Coronary artery (tissue), 2 donors: Measurements from ENCODE around the gene CAPS.

ENCODE experiments used
- DNase-seq: peaks from one replicate; pipeline ENCODE4 v3.0.0-alpha.2; 2017; ENCODE audit warnings: low spot score
- H3K27ac ChIP-seq, 2 donors: fragments of 200-600 bp; sonication (generic); one replicate each; pipeline ENCODE4 v1.5.1; 2016 to 2019
- H3K4me3 ChIP-seq: fragments of 200-600 bp; sonication (generic); 2 replicates; pipeline ENCODE4 v1.5.1; 2016; ENCODE audit warnings: mild to moderate bottlenecking, moderate library complexity
- CTCF ChIP-seq: fragments of 200-600 bp; sonication (generic); IDR thresholded peaks from one replicate; pipeline ENCODE4 v1.5.1; 2019; ENCODE audit warnings: antibody characterized with exemption

Gene CAPS

GRCh38 chr19:5937550-5937949, 23.5 kb downstream of the CAPS start:
- no peak overlapping the region for H3K4me3 ChIP-seq
- DNase-seq = no peak
- H3K27ac ChIP-seq = no peak overlapping the region
- TF ChIP-seq CTCF = no peak

- no peak for DNase-seq
- no peak overlapping the region for H3K4me3 ChIP-seq
- no peak for TF ChIP-seq CTCF
- H3K27ac ChIP-seq = no peak overlapping the region
Measured at GRCh38 chr19:5940260-5941208, 26.5 kb downstream of the CAPS start.

- Histone ChIP-seq H3K4me3 (no peak overlapping the region), H3K27ac (no peak overlapping the region)
- TF ChIP-seq CTCF = no peak
- DNase-seq = no peak
Measured at GRCh38 chr19:5941673-5942072, 27.6 kb downstream of the CAPS start.

GRCh38 chr19:5943045-5943444, 29.0 kb downstream of the CAPS start:
- no peak for TF ChIP-seq CTCF
- DNase-seq = no peak
- H3K4me3 ChIP-seq = no peak overlapping the region
- H3K27ac ChIP-seq = no peak overlapping the region

- no peak for TF ChIP-seq CTCF
- H3K27ac ChIP-seq = peak overlapping the region in 1 of 2 donors; percentile 8
- no peak for DNase-seq
- H3K4me3 ChIP-seq = no peak overlapping the region
Measured at GRCh38 chr19:5943623-5944022, 29.6 kb downstream of the CAPS start.

- no peak for DNase-seq
- TF ChIP-seq CTCF = no peak
- Histone ChIP-seq H3K27ac (peak overlapping the region in 1 of 2 donors; percentile 35), H3K4me3 (no peak overlapping the region)
Measured at GRCh38 chr19:5947435-5947834, 33.4 kb downstream of the CAPS start.
